HG03460 (cell line): ENCODE results near the gene AFAP1L1.

Source experiments
- ATAC-seq: cut with Tn5 transposase; IDR thresholded peaks from one replicate; pipeline ENCODE4 v1.9.1; 2021; ENCODE audit not compliant: unreplicated experiment

The AFAP1L1 gene

GRCh38 chr5:149367972-149368645 is 96.5 kb downstream of the AFAP1L1 start:
- no peak for ATAC-seq

- ATAC-seq: no peak
Measured at GRCh38 chr5:149370878-149371277, 99.2 kb downstream of the AFAP1L1 start.

GRCh38 chr5:149371296-149371962 is 99.8 kb downstream of the AFAP1L1 start:
- peak; percentile 81 for ATAC-seq

- no peak for ATAC-seq
Measured at GRCh38 chr5:149372076-149372795, 100.6 kb downstream of the AFAP1L1 start.

GRCh38 chr5:149372932-149373331 is 101.3 kb downstream of the AFAP1L1 start:
- no peak for ATAC-seq

GRCh38 chr5:149374303-149374702 is 102.6 kb downstream of the AFAP1L1 start:
- no peak for ATAC-seq

GRCh38 chr5:149374801-149375200 is 103.1 kb downstream of the AFAP1L1 start:
- no peak for ATAC-seq

- no peak for ATAC-seq
Measured at GRCh38 chr5:149375434-149375833, 103.8 kb downstream of the AFAP1L1 start.

GRCh38 chr5:149376104-149376503 is 104.4 kb downstream of the AFAP1L1 start:
- ATAC-seq: no peak

- no peak for ATAC-seq
Measured at GRCh38 chr5:149376711-149377447, 105.2 kb downstream of the AFAP1L1 start.

- no peak for ATAC-seq
Measured at GRCh38 chr5:149378241-149378820, 106.7 kb downstream of the AFAP1L1 start.

GRCh38 chr5:149379177-149379761 is 107.6 kb downstream of the AFAP1L1 start, which contains the start of gene IL17B:
Gene IL17B (minus strand): TSS chr5:149379292. CDS start chr5:149379225, 67 bp downstream.
- no peak for ATAC-seq

- no peak for ATAC-seq
Measured at GRCh38 chr5:149379818-149380374, 108.2 kb downstream of the AFAP1L1 start.

- no peak for ATAC-seq
Measured at GRCh38 chr5:149380466-149381121, 108.9 kb downstream of the AFAP1L1 start.

- peak; percentile 22 for ATAC-seq
Measured at GRCh38 chr5:149381261-149381985, 109.8 kb downstream of the AFAP1L1 start.

- peak; percentile 84 for ATAC-seq
Measured at GRCh38 chr5:149381986-149382338, 110.3 kb downstream of the AFAP1L1 start.

GRCh38 chr5:149382517-149383220 is 111.0 kb downstream of the AFAP1L1 start:
- no peak for ATAC-seq

GRCh38 chr5:149383399-149383798 is 111.7 kb downstream of the AFAP1L1 start:
- no peak for ATAC-seq
